HL-60/S4 (cell line): ENCODE results near the gene OR4F6.

Experiments used
- in situ Hi-C: fragments of 300-500 bp; cut with MboI; formaldehyde crosslinking; loops from 2 replicates; pipeline ENCODE4 v1.14.3; 2022; ENCODE audit warnings: low sequenced_read_pairs

The OR4F6 gene

GRCh38 chr15:101804375-101804774, 1.1 kb downstream of the OR4F6 start:
- in situ Hi-C loops = no loop called here

DNA sequence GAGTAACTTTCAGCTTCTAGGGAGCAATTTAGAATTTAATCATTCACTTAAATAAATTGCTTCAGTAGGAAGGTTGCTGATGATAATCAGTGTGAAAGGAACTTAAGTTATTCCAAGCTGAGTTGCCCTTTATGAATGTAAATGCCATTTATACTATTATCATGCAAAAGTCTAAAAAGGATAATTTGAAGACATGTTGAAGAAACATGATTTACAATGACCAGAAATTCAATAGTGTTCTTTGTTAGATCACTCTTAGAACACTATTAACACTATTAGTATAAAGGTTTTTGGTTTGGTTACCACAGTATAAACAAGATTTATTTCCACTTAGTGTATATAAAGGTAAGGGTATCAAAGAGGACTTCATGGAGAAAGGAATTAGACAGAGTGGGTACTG, 1.6 kb downstream of the OR4F6 start:
- in situ Hi-C loops = no loop called here

GRCh38 chr15:101805605-101806345, 2.5 kb downstream of the OR4F6 start:
- in situ Hi-C loops = no loop called here

GRCh38 chr15:101807345-101807945, 4.1 kb downstream of the OR4F6 start:
- in situ Hi-C loops = no loop called here

DNA sequence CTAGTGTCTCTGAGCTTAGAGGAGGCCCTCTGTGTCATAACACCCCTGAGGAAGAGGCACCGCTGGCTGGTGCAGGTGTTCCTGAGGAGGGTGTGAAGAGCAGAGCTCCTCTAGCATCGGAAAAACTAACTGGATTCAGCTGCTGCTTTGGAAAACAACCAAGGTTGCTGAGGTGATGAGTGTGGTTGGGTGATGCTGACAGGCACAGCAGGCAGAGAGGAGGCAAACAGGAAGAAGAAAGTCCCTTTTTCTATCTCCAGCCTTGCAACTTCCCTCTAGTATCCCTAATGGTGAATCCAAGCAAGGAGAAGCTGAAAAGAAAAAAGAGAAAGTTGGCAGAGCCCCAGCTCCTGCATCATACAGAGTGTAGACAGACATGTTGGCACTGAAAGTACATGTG, 4.9 kb downstream of the OR4F6 start:
- in situ Hi-C loops = no loop called here

GRCh38 chr15:101810456-101810855, 7.1 kb downstream of the OR4F6 start:
- in situ Hi-C loops = no loop called here

- in situ Hi-C loops = no loop called here
Measured at GRCh38 chr15:101810876-101811275, 7.6 kb downstream of the OR4F6 start.

GRCh38 chr15:101811902-101812301, 8.6 kb downstream of the OR4F6 start, which contains the start of gene OR4F15:
Gene OR4F15, plus strand, starts transcription at chr15:101812202. Its CDS starts 5,985 bp downstream, at chr15:101818187.
- in situ Hi-C loops = no loop called here

DNA sequence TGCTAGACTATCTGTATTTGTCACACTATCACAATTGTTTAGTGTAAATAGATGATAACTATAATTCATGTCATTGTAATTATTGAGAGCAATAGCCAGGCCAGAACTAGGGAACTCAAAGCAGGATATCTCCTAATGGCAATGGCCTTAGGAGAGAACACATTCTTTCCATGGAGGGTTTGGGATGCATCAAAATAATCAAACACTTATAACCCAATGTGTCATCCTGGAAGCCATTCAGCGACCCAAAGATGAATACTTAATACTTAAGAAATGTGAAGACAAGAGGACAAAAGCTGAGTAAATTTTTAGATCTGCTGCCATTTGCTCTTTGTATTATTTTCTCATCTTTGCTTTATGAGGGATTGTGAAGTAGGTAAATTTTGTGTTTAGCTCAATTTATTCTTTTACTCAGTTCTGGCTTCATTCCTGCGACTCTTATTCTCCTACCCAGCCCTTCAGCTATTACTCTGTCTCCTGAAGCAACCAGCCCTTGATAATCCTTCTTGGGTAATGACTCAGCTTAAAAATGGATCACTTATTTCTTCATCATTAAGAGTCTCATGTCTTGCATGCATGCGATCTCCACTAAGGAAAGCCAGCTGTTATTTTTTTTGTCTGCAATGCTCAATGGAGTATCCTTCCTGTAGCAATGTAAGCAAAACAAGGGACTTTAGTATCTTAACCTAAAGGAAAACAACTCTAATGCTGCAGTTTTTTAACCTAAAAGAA, 10.7 kb downstream of the OR4F6 start:
- in situ Hi-C loops = no loop called here

DNA sequence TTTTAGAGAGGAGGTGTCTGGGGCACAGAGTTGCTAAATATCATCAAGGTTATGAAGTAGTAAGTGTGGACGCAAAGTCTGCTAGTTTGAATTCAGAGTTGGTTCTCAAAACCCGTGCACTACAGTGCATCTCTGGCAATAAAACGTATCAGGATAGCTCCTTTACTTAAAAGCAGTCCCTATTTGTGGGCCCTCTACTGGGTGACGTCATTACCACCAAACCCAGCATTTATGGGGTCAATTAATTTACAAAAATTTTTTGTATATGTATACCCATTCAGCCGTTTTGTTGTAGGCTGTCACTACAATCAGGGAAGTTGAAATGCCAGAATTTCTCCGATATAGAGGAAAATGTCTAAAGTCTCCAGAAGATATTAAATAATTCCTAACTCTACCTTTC, 17.5 kb downstream of the OR4F6 start:
- in situ Hi-C loops = no loop called here

DNA sequence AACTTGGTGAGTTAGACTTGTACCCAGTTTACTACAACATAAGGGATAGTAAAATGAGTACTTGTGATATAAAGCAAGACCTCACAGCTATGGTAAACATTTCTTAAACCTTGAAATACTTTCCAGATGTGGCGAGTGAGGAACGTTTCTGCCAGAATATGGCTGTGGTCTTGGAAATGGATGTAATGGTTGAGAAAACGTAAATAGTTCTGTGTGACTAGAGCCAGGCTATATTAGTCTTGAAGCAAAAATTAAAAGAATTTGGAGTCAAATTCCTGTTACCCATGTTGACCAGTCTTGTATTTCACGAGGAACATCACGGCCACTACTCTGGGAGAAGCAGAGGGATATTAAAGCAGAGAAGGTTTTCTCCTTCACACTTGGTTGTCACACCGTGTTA, 23.9 kb downstream of the OR4F6 start:
- in situ Hi-C loops = no loop called here

DNA sequence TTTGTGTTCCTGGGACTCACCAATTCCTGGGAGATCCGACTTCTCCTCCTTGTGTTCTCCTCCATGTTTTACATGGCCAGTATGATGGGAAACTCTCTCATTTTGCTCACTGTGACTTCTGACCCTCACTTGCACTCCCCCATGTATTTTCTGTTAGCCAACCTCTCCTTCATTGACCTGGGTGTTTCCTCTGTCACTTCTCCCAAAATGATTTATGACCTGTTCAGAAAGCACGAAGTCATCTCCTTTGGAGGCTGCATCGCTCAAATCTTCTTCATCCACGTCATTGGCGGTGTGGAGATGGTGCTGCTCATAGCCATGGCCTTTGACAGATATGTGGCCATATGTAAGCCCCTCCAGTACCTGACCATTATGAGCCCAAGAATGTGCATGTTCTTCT, 25.5 kb downstream of the OR4F6 start:
- in situ Hi-C loops = no loop called here

GRCh38 chr15:101841656-101842055, 38.3 kb downstream of the OR4F6 start:
- in situ Hi-C loops = no loop called here

DNA sequence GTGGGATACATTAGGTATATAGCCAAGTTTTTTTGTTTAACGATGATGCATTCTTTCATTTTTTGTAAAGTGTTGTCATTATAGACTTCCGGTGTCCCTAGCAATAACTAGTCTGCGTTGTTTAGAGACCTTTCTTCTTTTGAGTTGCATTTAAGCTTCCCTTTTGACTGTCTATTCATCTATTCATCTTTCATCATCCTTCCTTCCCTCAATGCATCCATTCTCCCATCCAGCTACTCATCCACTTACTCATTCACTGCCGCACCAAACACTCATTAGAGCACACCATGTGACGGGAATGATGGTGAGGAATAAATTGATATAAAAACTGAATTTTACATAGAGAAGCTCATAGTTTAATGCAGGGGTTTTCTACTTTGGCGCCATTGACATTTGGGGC, 41.6 kb downstream of the OR4F6 start:
- in situ Hi-C loops = no loop called here

- in situ Hi-C loops = no loop called here
Measured at GRCh38 chr15:101852356-101852755, 49.0 kb downstream of the OR4F6 start.
